H1 (cell line): Measurements from ENCODE around the gene TCERG1L. TPM values are rescaled to one million over a fixed set of nuclear protein-coding genes. Genes with fewer than 3 reads are reported as not detected.

ENCODE experiments used
- BRCA1 ChIP-seq: IDR thresholded peaks from 2 replicates; pipeline ENCODE4 v1.6.1; 2012; ENCODE audit warnings: low read depth, low read length, improper control_type of control experiment
- CHD7 ChIP-seq: fragments of 300-600 bp; sonication (generic); IDR thresholded peaks from 2 replicates; pipeline ENCODE4 v1.7.1; 2012; ENCODE audit warnings: low read length, moderate library complexity, mild to moderate bottlenecking, inconsistent platforms; ENCODE audit not compliant: insufficient replicate concordance
- CTCF ChIP-seq, 3 experiments: IDR thresholded peaks; 1 replicate in 2 of 3; 2 replicates in 1 of 3; pipeline versions ENCODE4 v1.5.1 to v1.6.1; 2011; ENCODE audit warnings: low read length in 3 of 3, mild to moderate bottlenecking in 3 of 3, inconsistent platforms in 2 of 3, low read depth in 1 of 3, moderate library complexity in 1 of 3; ENCODE audit not compliant: insufficient read depth in 1 of 3; ENCODE audit errors: control extremely low read depth in 1 of 3
- NANOG ChIP-seq: IDR thresholded peaks from 2 replicates; pipeline ENCODE4 v1.6.1; 2011; ENCODE audit warnings: low read length, low read depth, mild to moderate bottlenecking, inconsistent platforms; ENCODE audit not compliant: insufficient read depth, poor library complexity, severe bottlenecking
- NRF1 ChIP-seq: IDR thresholded peaks from 2 replicates; pipeline ENCODE4 v1.6.1; 2011; ENCODE audit warnings: mild to moderate bottlenecking, low read depth, low read length, improper control_type of control experiment
- RFX5 ChIP-seq: IDR thresholded peaks from 2 replicates; pipeline ENCODE4 v1.6.1; 2011; ENCODE audit warnings: low read depth, low read length, improper control_type of control experiment, borderline replicate concordance
- SIRT6 ChIP-seq: IDR thresholded peaks from one replicate; pipeline ENCODE4 v1.7.1; 2012; ENCODE audit warnings: low read length, inconsistent platforms
- polyA plus RNA-seq, 7 experiments: library from polyadenylated mRNA; depleted of rRNA in 3 of 7; stranded (reverse) in 5 of 7; unstranded in 2 of 7; fragments of >200 nt in 5 of 7; fragments of 200-250 nt in 2 of 7; gene quantifications; 1 replicate in 5 of 7; 2 replicates in 1 of 7; 4 replicates in 1 of 7; pipeline versions ENCODE4 v1.2.1 to v1.2.3, GENCODE V29; 2011 to 2013; ENCODE audit warnings: missing spikeins in 2 of 7, mixed read lengths in 2 of 7
- total RNA-seq: library from RNA; stranded (reverse); fragmentation: NEBNext Ultra II Directional; extraction: Animal tissue kit (Norgen Biotek cat#: 25700); gene quantifications from 2 replicates; pipeline ENCODE4 v1.2.1, GENCODE V29; 2021
- TF ChIP-seq, protein P1 (sequence below): IDR thresholded peaks from 2 replicates; pipeline ENCODE4 v1.6.1; 2012; ENCODE audit warnings: inconsistent platforms

The TCERG1L gene
- total and polyA plus RNA-seq, 2 of the 8 experiments (the other 6 are each of a cell fraction or from before 2014, with no cell fraction given): 3.9 to 6.9 TPM

DNA sequence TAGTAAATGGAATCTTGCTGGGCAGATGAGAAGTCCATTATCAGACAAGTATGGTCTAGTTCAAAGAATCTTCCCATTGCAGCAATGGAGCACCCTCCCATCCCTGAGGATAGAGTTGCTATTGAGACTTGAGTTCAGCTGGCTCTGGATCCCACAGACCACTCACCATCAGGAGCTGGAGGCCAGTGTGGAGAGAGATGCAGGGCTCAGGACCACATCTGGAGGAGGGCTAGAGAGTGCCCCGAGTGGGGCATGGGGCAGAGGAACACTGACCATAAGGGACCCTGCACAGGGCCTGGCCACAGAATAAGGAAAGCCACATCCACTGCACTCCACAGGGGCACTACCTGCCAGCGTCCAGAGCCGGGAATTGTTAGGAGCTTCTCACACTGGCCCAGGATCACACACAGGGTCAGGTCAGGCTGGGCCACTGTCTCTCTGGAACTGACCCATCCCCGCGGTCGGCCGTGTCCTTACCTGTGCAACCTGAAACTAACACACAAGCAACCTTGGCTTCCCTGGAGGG lies 41.3 kb upstream of the TCERG1L start (continued):
- TF ChIP-seq CHD7 (no peak), NRF1 (no peak), NANOG (no peak), BRCA1 (no peak), SIRT6 (no peak), RFX5 (no peak), CTCF (IDR thresholded peaks at IDR 0.05; ENCODE audit: control extremely low read depth in 1 of 3, insufficient read depth in 1 of 3, low read depth in 1 of 3, low read length in 3 of 3) (no peak)
- TF ChIP-seq, protein P1, sequence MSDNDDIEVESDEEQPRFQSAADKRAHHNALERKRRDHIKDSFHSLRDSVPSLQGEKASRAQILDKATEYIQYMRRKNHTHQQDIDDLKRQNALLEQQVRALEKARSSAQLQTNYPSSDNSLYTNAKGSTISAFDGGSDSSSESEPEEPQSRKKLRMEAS: no peak
